T-cell (primary cell): ENCODE results near the gene CALHM2. TPM values are rescaled to one million over a fixed set of nuclear protein-coding genes. Genes with fewer than 3 reads are reported as not detected.

Source experiments
- ATAC-seq, 4 experiments: fragments of 200-7000 bp in 3 of 4; fragments of 150-1000 bp in 1 of 4; cut with Tn5 transposase; replicated peaks in 1 of 4; 1 replicate in 3 of 4; 2 replicates in 1 of 4; pipeline ENCODE4 v1.10.0; 2021; ENCODE audit warnings: moderate library complexity in 3 of 4, mild to moderate bottlenecking in 2 of 4, moderate number of reproducible peaks in 1 of 4
- CTCF ChIA-PET, 2 donors: fragments of 300-600 bp; sonication (Branson Sonifier 250); formaldehyde crosslinking; loops; one replicate each; lab custom pipeline; 2022; ENCODE audit warnings: antibody characterized with exemption in 2 of 2; lab: Charles Lee
- POLR2A ChIA-PET, 2 donors: fragments of 300-600 bp; sonication (Branson Sonifier 250); formaldehyde crosslinking; loops; one replicate each; lab custom pipeline; 2022; ENCODE audit warnings: antibody characterized with exemption in 2 of 2; lab: Charles Lee
- DNase-seq, 35 experiments: peaks; one replicate each; pipeline versions ENCODE4 v3.0.0 to v3.0.0-alpha.2; 2013 to 2023
- H3K27ac ChIP-seq: one replicate; pipeline ENCODE4 v1.5.1; 2013; ENCODE audit warnings: low read length
- H3K27me3 ChIP-seq, 2 experiments: replicated peaks in 1 of 2; 1 replicate in 1 of 2; 2 replicates in 1 of 2; pipeline versions ENCODE4 v1.6.1 to v1.7.0; 2013; ENCODE audit warnings: low read length in 1 of 2, mixed read lengths in 1 of 2; ENCODE audit not compliant: control insufficient read depth in 2 of 2, insufficient read depth in 2 of 2; ENCODE audit errors: extremely low read depth in 1 of 2
- H3K36me3 ChIP-seq, 2 donors: 1 replicate in 1 of 2; 2 replicates in 1 of 2; pipeline versions ENCODE4 v1.6.1 to v1.7.0; 2013; ENCODE audit warnings: low read length in 1 of 2; ENCODE audit not compliant: control insufficient read depth in 2 of 2, insufficient read depth in 1 of 2; ENCODE audit errors: extremely low read depth in 1 of 2
- H3K4me1 ChIP-seq, 2 experiments: 1 replicate in 1 of 2; 2 replicates in 1 of 2; pipeline versions ENCODE4 v1.6.1 to v1.7.0; 2013; ENCODE audit warnings: low read length in 2 of 2, mixed read lengths in 1 of 2; ENCODE audit not compliant: insufficient read depth in 2 of 2, control insufficient read depth in 1 of 2; ENCODE audit errors: extremely low read depth in 1 of 2
- H3K4me3 ChIP-seq, 2 donors: 1 replicate in 1 of 2; 2 replicates in 1 of 2; pipeline versions ENCODE4 v1.5.1 to v1.7.0; 2013; ENCODE audit warnings: mild to moderate bottlenecking in 2 of 2, low read length in 1 of 2, moderate library complexity in 1 of 2; ENCODE audit not compliant: control insufficient read depth in 1 of 2; ENCODE audit errors: extremely low read depth in 1 of 2
- H3K9me3 ChIP-seq: 2 replicates; pipeline ENCODE4 v1.7.0; 2013
- H3K27ac Mint-ChIP-seq, 2 donors: one replicate each; pipeline ENCODE4 v1.8.0; 2020 to 2021; ENCODE audit warnings: mild to moderate bottlenecking in 2 of 2, mixed read lengths in 2 of 2
- H3K27me3 Mint-ChIP-seq, 2 donors: one replicate each; pipeline ENCODE4 v1.8.0; 2021 to 2022; ENCODE audit warnings: mixed read lengths in 2 of 2
- H3K36me3 Mint-ChIP-seq: one replicate; pipeline ENCODE4 v1.8.0; 2021; ENCODE audit warnings: mixed read lengths
- H3K4me1 Mint-ChIP-seq, 3 donors: one replicate each; pipeline ENCODE4 v1.8.0; 2020 to 2022; ENCODE audit warnings: mixed read lengths in 3 of 3, mild to moderate bottlenecking in 1 of 3
- H3K4me3 Mint-ChIP-seq, 3 donors: one replicate each; pipeline ENCODE4 v1.8.0; 2020 to 2022; ENCODE audit warnings: mild to moderate bottlenecking in 3 of 3, mixed read lengths in 3 of 3, moderate library complexity in 3 of 3
- H3K9me3 Mint-ChIP-seq, 3 donors: one replicate each; pipeline ENCODE4 v1.8.0; 2020 to 2022; ENCODE audit warnings: mixed read lengths in 3 of 3
- WGBS: methylation state at CpG from one replicate; pipeline ENCODE4 v1.1.5; 2013; ENCODE audit warnings: missing lambda C conversion rate; ENCODE audit not compliant: insufficient coverage; 5-methylcytosine and 5-hydroxymethylcytosine counted together
- total RNA-seq, 35 experiments: library from RNA in 6 of 35; stranded (reverse) in 6 of 35; fragments of 120-200 nt in 1 of 35; gene quantifications; one replicate each; pipeline versions ENCODE4 v1.2.1 to v1.2.4 and lab custom pipeline; 2013 to 2026

The CALHM2 gene, protein sequence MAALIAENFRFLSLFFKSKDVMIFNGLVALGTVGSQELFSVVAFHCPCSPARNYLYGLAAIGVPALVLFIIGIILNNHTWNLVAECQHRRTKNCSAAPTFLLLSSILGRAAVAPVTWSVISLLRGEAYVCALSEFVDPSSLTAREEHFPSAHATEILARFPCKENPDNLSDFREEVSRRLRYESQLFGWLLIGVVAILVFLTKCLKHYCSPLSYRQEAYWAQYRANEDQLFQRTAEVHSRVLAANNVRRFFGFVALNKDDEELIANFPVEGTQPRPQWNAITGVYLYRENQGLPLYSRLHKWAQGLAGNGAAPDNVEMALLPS
- total RNA-seq = 10 to 100 TPM in 4 of 5 donors, 1 to 10 TPM in 1; 8.9 to 76.7 (median 46.8) TPM
- 26.3 TPM for total RNA-seq (2013)
- total RNA-seq (lab: John Stamatoyannopoulos, UW) = 1.5 to 67.4 (median 14.4) reads per million in 29 experiments

DNA sequence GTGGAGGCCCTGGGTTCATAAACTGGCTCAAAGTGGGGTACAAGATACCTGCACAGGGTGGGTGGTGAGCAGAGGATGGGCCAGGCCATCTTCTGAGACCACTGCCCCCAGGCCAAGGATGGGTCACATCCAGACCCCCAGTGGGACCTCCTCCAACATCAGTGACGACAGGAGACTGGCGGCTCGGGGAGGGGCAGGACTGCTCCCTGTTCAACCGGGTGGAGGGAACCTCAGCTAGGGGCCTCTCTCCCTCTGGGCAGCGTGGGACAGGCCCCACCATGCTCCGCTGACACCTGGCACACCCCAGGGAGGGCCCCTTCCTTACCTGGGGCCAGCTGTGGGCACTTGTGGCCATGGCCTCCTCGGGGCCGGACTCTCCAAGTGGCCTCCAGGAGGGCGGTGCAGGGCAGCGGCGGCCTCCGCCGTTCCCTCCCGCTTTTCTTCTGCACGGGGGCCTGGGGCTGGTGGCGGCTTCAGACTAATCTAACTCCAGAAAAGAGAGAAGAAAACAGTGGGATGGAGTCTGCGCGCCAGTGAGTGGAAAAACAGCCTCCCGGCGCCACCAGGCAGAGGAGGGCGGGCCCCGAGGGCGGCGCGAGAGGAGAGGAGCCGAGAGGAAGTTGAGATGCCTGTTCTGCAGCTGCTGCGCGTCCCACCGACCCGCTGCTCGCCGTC, at the start of gene CALHM2:
Gene CALHM2 (minus strand): TSS at position 540 of the 675 bp plus-strand sequence. CDS start 2,429 bp downstream, outside the sequence.
- H3K4me1 Mint-ChIP-seq = peaks cover 42 to 55% (median 52%) of the 10 kb centered on the region in 3 donors
- H3K27me3 Mint-ChIP-seq = no peaks in the 10 kb centered on the region
- Histone ChIP-seq H3K4me3 (peak within 1 kb of the TSS; percentile 74 to 91), H3K9me3 (no peaks in the 10 kb centered on the region), H3K36me3 (peaks cover 5 to 25% of the 10 kb centered on the region in 2 donors), H3K4me1 (peaks cover 5 to 68% of the 10 kb centered on the region in 2 experiments), H3K27me3 (no peaks in the 10 kb centered on the region), H3K27ac (peak within 1 kb of the TSS; percentile 77)
- H3K4me3 Mint-ChIP-seq = peak within 1 kb of the TSS; percentile 88 to 90 (median 90)
- ATAC-seq (peak; percentile 68 to 80 (median 75)), DNase-seq (peak in 32 of 35 experiments; percentile 18 to 70 (median 42))
- peak within 1 kb of the TSS; percentile 88 to 94 for H3K27ac Mint-ChIP-seq
- CTCF ChIA-PET = interaction anchor here (0.6 to 1.9 kb wide), 3 partner anchors 16 to 65 kb away, joined by 3 to 7 read pairs (median 3); no protein-coding TSS in a partner anchor
- H3K9me3 Mint-ChIP-seq = no peaks in the 10 kb centered on the region
- peaks cover 25% of the 10 kb centered on the region for H3K36me3 Mint-ChIP-seq
- POLR2A ChIA-PET = no interaction called here
- WGBS = under 1% methylated on average over 29 of the region's 32 CpGs

- H3K4me3 Mint-ChIP-seq = no peak overlapping the region
- DNase-seq (no peak), ATAC-seq (no peak)
- peaks cover 0 to 21% of the 10 kb centered on the region in 2 experiments for H3K4me1 ChIP-seq
- 83% methylated on average over 1 of the region's 3 CpGs for WGBS
- H3K36me3 ChIP-seq = no peaks in the 10 kb centered on the region
- no peak overlapping the region for H3K27ac ChIP-seq
- H3K27me3 Mint-ChIP-seq = peaks cover 29 to 30% of the 10 kb centered on the region in 2 donors
- no peaks in the 10 kb centered on the region for H3K9me3 ChIP-seq
- H3K4me1 Mint-ChIP-seq = peaks cover 7 to 11% (median 10%) of the 10 kb centered on the region in 3 donors
- no peaks in the 10 kb centered on the region for H3K36me3 Mint-ChIP-seq
- H3K27me3 ChIP-seq = peaks cover 0 to 40% of the 10 kb centered on the region in 2 experiments
- no peaks in the 10 kb centered on the region for H3K9me3 Mint-ChIP-seq
- no peak overlapping the region for H3K4me3 ChIP-seq
- POLR2A ChIA-PET = no interaction called here
- CTCF ChIA-PET = interaction anchor here (0.6 to 0.9 kb wide), 2 partner anchors 15 to 597 kb away, joined by 3 read pairs; no protein-coding TSS in a partner anchor
- H3K27ac Mint-ChIP-seq = no peak overlapping the region
These were observed 49.0 kb upstream of the CALHM2 start for GRCh38 chr10:103501186-103501585.

DNA sequence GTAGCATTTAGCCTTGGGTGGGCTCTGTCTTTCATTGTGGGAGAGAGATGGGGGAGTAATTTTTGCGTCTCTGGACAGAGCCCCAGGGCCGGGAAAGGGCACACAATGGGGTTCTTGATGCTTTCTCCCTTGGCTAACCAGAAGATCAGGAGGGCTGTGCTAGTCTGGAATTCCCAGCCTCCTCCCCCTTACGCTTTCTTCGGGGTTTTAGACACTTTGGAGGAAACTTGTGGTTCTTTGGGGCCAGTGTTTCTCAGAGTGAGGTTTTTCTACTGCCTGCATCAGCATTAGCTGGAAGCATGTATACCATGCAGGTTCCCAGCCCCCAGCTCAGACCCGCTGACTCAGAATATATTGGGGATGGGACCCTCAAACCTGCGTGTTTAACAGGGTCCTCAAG, 48.3 kb upstream of the CALHM2 start:
- Histone ChIP-seq H3K36me3 (no peaks in the 10 kb centered on the region), H3K4me3 (no peak overlapping the region), H3K27ac (no peak overlapping the region), H3K27me3 (peaks cover 0 to 38% of the 10 kb centered on the region in 2 experiments), H3K4me1 (peaks cover 0 to 14% of the 10 kb centered on the region in 2 experiments), H3K9me3 (no peaks in the 10 kb centered on the region)
- ChIA-PET POLR2A (no interaction called here), CTCF (no interaction called here)
- whole genome bisulfite sequencing = 46% methylated on average over 2 of the region's 6 CpGs
- Mint-ChIP-seq H3K27ac (no peak overlapping the region), H3K4me3 (no peak overlapping the region), H3K36me3 (no peaks in the 10 kb centered on the region), H3K9me3 (no peaks in the 10 kb centered on the region), H3K27me3 (peaks cover 36% of the 10 kb centered on the region in 2 donors), H3K4me1 (peaks cover 7 to 11% (median 10%) of the 10 kb centered on the region in 3 donors)
- ATAC-seq (no peak), DNase-seq (no peak)

- Histone ChIP-seq H3K36me3 (no peaks in the 10 kb centered on the region), H3K9me3 (no peaks in the 10 kb centered on the region), H3K27ac (no peak overlapping the region), H3K4me3 (no peak overlapping the region), H3K27me3 (peaks cover under 1 to 42% of the 10 kb centered on the region in 2 experiments), H3K4me1 (peaks cover 0 to 10% of the 10 kb centered on the region in 2 experiments)
- H3K27ac Mint-ChIP-seq = no peak overlapping the region
- DNase-seq = no peak
- 63% methylated on average over 4 of the region's 7 CpGs for WGBS
- peaks cover 41 to 42% of the 10 kb centered on the region in 2 donors for H3K27me3 Mint-ChIP-seq
- no peaks in the 10 kb centered on the region for H3K36me3 Mint-ChIP-seq
- peaks cover 7 to 11% (median 10%) of the 10 kb centered on the region in 3 donors for H3K4me1 Mint-ChIP-seq
- POLR2A ChIA-PET = no interaction called here
- no peaks in the 10 kb centered on the region for H3K9me3 Mint-ChIP-seq
- CTCF ChIA-PET = interaction anchor here (0.6 to 1.0 kb wide), 2 partner anchors 85 to 196 kb away, joined by 3 to 9 read pairs; no protein-coding TSS in a partner anchor
- ATAC-seq = no peak
- no peak overlapping the region for H3K4me3 Mint-ChIP-seq
These were observed 47.7 kb upstream of the CALHM2 start for GRCh38 chr10:103499881-103500280.

DNA sequence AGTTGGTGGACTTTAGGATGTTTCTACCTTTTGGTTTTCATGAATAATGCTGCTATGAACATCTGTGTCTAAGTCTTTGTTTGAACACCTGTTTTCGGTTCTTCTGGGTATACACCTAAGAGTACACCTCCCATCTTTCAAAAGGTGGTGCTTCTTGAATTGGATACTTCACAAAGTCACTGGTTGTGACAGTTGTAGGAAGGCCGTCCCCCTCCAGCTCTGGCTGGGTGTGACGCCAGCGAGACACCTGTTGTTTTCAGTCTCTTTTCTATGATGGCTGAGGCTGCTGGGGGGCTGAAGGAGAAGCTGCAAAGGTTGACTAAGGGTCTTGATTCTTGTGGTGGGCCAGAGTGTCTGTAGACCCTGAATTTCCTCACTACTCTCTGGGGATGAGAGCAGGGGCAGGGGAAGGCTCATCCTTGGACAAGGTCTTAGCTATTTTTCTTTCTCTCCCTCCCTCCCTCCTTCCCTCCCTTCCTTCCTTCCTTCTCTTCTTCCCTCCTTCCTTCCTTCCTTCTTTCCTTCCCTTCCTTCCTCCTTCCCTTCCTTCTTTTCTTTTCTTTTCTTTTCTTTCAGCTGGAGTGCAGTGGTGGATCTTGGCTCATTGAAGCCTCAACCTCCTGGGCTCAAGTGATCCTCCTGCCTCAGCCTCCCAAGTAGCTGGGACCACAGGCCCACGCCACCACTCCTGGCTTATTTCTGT, 46.9 kb upstream of the CALHM2 start:
- no peak for DNase-seq
- Mint-ChIP-seq H3K36me3 (no peaks in the 10 kb centered on the region), H3K4me3 (no peak overlapping the region), H3K27me3 (peaks cover 42 to 47% of the 10 kb centered on the region in 2 donors), H3K9me3 (no peaks in the 10 kb centered on the region), H3K4me1 (peaks cover 1 to 8% (median 7%) of the 10 kb centered on the region in 3 donors), H3K27ac (no peak overlapping the region)
- Histone ChIP-seq H3K4me1 (peaks cover 0 to 9% of the 10 kb centered on the region in 2 experiments), H3K27ac (no peak overlapping the region), H3K9me3 (no peaks in the 10 kb centered on the region), H3K4me3 (no peak overlapping the region), H3K36me3 (no peaks in the 10 kb centered on the region), H3K27me3 (peaks cover 3 to 50% of the 10 kb centered on the region in 2 experiments)
- ChIA-PET CTCF (interaction anchor here (0.6 to 1.0 kb wide), 2 partner anchors 85 to 197 kb away, joined by 3 to 9 read pairs; no protein-coding TSS in a partner anchor), POLR2A (no interaction called here)
- no CpG with 5 or more reads among the region's 5 CpGs for WGBS
- no peak for ATAC-seq
